ENCODE results near the gene BECN2.

Gene BECN2

DNA sequence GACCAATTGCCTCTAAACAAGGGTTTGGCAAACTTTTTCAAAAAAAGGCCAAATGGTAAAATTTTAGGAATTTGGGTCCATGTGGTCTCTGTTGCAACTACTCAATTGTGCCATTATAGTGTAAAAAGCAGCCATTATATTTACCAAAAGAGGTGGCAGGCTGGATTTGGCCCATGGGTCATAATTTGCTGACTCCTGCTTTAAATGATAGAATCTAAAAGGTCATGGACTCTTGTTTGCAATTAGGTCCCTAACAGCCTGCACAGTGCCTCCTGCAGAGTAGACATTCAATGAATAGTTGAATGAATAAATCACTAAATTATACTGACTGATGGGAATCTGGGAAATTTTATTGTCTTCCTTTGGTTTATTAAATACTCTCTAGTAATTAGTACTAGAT, 6.2 kb downstream of the BECN2 start:
- Histone ChIP-seq H3K36me3 (no peaks in the 10 kb centered on the region), H3K4me1 (ENCODE audit: control insufficient read depth in 1 of 2, insufficient read depth in 1 of 2, low read depth in 1 of 2, low read length in 1 of 2) (no peaks in the 10 kb centered on the region), H3K9me3 (no peaks in the 10 kb centered on the region), H3K27me3 (no peaks in the 10 kb centered on the region), H3K4me3 (ENCODE audit: low read depth in 1 of 2, low read length in 1 of 2) (no peak overlapping the region), H3K27ac (no peak overlapping the region)
- TF ChIP-seq CTCF (IDR thresholded peaks at IDR 0.05) = no peak

DNA sequence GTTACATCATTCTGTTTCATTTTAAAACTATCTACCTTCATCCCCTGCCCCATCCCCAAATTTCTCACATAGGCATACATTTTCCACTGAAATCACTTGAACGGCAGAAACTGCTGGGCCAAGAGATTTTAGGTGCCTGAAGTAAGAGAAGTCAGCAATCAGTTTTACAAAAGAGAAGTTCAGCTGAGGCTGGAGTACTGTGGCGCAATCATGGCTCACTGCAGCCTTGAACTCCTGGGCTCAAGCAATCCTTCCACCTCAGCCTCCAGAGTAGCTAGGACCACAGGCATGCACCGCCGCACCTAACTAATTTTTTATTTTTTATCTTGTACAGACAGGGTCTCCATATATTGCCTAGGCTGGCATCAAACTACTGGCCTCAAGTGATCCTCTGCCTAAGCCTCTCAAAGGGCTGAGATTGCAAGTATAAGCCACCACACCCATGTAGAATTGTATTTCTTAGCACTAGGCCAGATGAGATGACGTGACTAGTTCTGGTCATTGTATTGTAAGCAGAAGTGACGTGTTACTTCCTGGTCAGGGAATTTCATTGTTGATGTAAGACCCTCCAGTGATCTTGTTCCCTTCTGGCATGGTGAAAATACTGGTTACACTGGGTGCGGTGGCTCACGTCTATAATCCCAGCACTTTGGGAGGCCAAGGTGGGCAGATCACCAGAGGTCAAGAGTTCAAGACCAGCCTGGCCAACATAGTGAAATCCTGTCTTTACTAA, 7.1 kb downstream of the BECN2 start:
- no peaks in the 10 kb centered on the region for H3K36me3 ChIP-seq
- H3K4me1 ChIP-seq (ENCODE audit: control insufficient read depth in 1 of 2, insufficient read depth in 1 of 2, low read depth in 1 of 2, low read length in 1 of 2) = no peaks in the 10 kb centered on the region
- no peak overlapping the region for H3K4me3 ChIP-seq (ENCODE audit: low read depth in 1 of 2, low read length in 1 of 2)
- H3K27ac ChIP-seq = no peak overlapping the region
- no peaks in the 10 kb centered on the region for H3K27me3 ChIP-seq
- no peak for TF ChIP-seq CTCF (IDR thresholded peaks at IDR 0.05)
- no peaks in the 10 kb centered on the region for H3K9me3 ChIP-seq

GRCh38 chr1:241968611-241969010, 11.0 kb downstream of the BECN2 start:
- Histone ChIP-seq H3K27ac (no peak overlapping the region), H3K36me3 (no peaks in the 10 kb centered on the region), H3K4me1 (ENCODE audit: control insufficient read depth in 1 of 2, insufficient read depth in 1 of 2, low read depth in 1 of 2, low read length in 1 of 2) (no peaks in the 10 kb centered on the region), H3K27me3 (no peaks in the 10 kb centered on the region), H3K9me3 (no peaks in the 10 kb centered on the region), H3K4me3 (ENCODE audit: low read depth in 1 of 2, low read length in 1 of 2) (no peak overlapping the region)
- TF ChIP-seq CTCF (IDR thresholded peaks at IDR 0.05) = no peak

GRCh38 chr1:241972703-241973369, 15.3 kb downstream of the BECN2 start:
- H3K4me3 ChIP-seq (ENCODE audit: low read depth in 1 of 2, low read length in 1 of 2) = no peak overlapping the region
- TF ChIP-seq CTCF (IDR thresholded peaks at IDR 0.05) = no peak
- no peaks in the 10 kb centered on the region for H3K4me1 ChIP-seq (ENCODE audit: control insufficient read depth in 1 of 2, insufficient read depth in 1 of 2, low read depth in 1 of 2, low read length in 1 of 2)
- H3K27ac ChIP-seq = no peak overlapping the region
- H3K9me3 ChIP-seq = no peaks in the 10 kb centered on the region
- H3K36me3 ChIP-seq = no peaks in the 10 kb centered on the region
- H3K27me3 ChIP-seq = no peaks in the 10 kb centered on the region

- no peak for TF ChIP-seq CTCF (IDR thresholded peaks at IDR 0.05)
- H3K9me3 ChIP-seq = no peaks in the 10 kb centered on the region
- no peaks in the 10 kb centered on the region for H3K36me3 ChIP-seq
Measured at GRCh38 chr1:241976229-241976628, 18.7 kb downstream of the BECN2 start.

More at GRCh38 chr1:241976229-241976628, 18.7 kb downstream of the BECN2 start:
- Histone ChIP-seq H3K4me3 (ENCODE audit: low read depth in 1 of 2, low read length in 1 of 2) (no peak overlapping the region), H3K27ac (no peak overlapping the region), H3K27me3 (no peaks in the 10 kb centered on the region), H3K4me1 (ENCODE audit: control insufficient read depth in 1 of 2, insufficient read depth in 1 of 2, low read depth in 1 of 2, low read length in 1 of 2) (no peaks in the 10 kb centered on the region)

All from neutrophil (primary cell).